Trophoblast cell (in vitro differentiated cells and primary cell): Measurements from ENCODE around the gene U2AF2.

ENCODE experiments used
- DNase-seq, 2 donors: peaks; one replicate each; pipeline ENCODE4 v3.0.0-alpha.2; 2016
- H2AFZ ChIP-seq: 2 replicates; pipeline ENCODE4 v1.6.1; 2013; ENCODE audit warnings: low read length, moderate library complexity, mild to moderate bottlenecking; ENCODE audit not compliant: insufficient read depth, poor library complexity
- H2AK5ac ChIP-seq: 2 replicates; pipeline ENCODE4 v1.6.1; 2013; ENCODE audit warnings: mild to moderate bottlenecking, low read length
- H2BK120ac ChIP-seq: 2 replicates; pipeline ENCODE4 v1.6.1; 2013; ENCODE audit warnings: low read length, mild to moderate bottlenecking, moderate library complexity; ENCODE audit not compliant: insufficient read depth, poor library complexity
- H2BK12ac ChIP-seq: 2 replicates; pipeline ENCODE4 v1.6.1; 2013; ENCODE audit warnings: mild to moderate bottlenecking, low read length, moderate library complexity
- H2BK5ac ChIP-seq: 2 replicates; pipeline ENCODE4 v1.6.1; 2013; ENCODE audit warnings: low read length, low read depth, moderate library complexity, mild to moderate bottlenecking; ENCODE audit not compliant: poor library complexity
- H3K14ac ChIP-seq: 2 replicates; pipeline ENCODE4 v1.6.1; 2013; ENCODE audit warnings: mild to moderate bottlenecking, low read length
- H3K18ac ChIP-seq: 2 replicates; pipeline ENCODE4 v1.6.1; 2013; ENCODE audit warnings: mild to moderate bottlenecking, low read length
- H3K23ac ChIP-seq: 2 replicates; pipeline ENCODE4 v1.6.1; 2013; ENCODE audit warnings: low read length
- H3K27ac ChIP-seq: 2 replicates; pipeline ENCODE4 v1.5.1; 2013; ENCODE audit warnings: low read depth, mild to moderate bottlenecking, inconsistent platforms, low read length, moderate library complexity
- H3K27me3 ChIP-seq: 2 replicates; pipeline ENCODE4 v1.6.1; 2013; ENCODE audit warnings: inconsistent platforms, mild to moderate bottlenecking, low read length, moderate library complexity; ENCODE audit not compliant: insufficient read depth
- H3K36me3 ChIP-seq, 2 experiments: 1 replicate in 1 of 2; 2 replicates in 1 of 2; pipeline ENCODE4 v1.6.1; 2013; ENCODE audit warnings: low read length in 2 of 2, mild to moderate bottlenecking in 2 of 2, moderate library complexity in 1 of 2; ENCODE audit not compliant: insufficient read depth in 2 of 2, control insufficient read depth in 1 of 2
- H3K4ac ChIP-seq: 2 replicates; pipeline ENCODE4 v1.6.1; 2013; ENCODE audit warnings: low read depth, mild to moderate bottlenecking, low read length, moderate library complexity
- H3K4me1 ChIP-seq, 2 experiments: 1 replicate in 1 of 2; 2 replicates in 1 of 2; pipeline ENCODE4 v1.6.1; 2013; ENCODE audit warnings: low read length in 2 of 2, mild to moderate bottlenecking in 2 of 2, moderate library complexity in 1 of 2; ENCODE audit not compliant: insufficient read depth in 2 of 2, control insufficient read depth in 1 of 2
- H3K4me2 ChIP-seq: 2 replicates; pipeline ENCODE4 v1.6.1; 2013; ENCODE audit warnings: inconsistent platforms, mild to moderate bottlenecking, low read length, moderate library complexity
- H3K4me3 ChIP-seq: 2 replicates; pipeline ENCODE4 v1.5.1; 2013; ENCODE audit warnings: mild to moderate bottlenecking, low read depth, low read length, inconsistent platforms
- H3K79me1 ChIP-seq: one replicate; pipeline ENCODE4 v1.6.1; 2013; ENCODE audit warnings: low read length
- H3K79me2 ChIP-seq: 2 replicates; pipeline ENCODE4 v1.6.1; 2013; ENCODE audit warnings: low read length, mild to moderate bottlenecking; ENCODE audit not compliant: control insufficient read depth, insufficient read depth, poor library complexity
- H3K9ac ChIP-seq: 2 replicates; pipeline ENCODE4 v1.6.1; 2013; ENCODE audit warnings: mild to moderate bottlenecking, low read length
- H3K9me3 ChIP-seq: 2 replicates; pipeline ENCODE4 v1.6.1; 2013; ENCODE audit warnings: low read depth, mild to moderate bottlenecking, control low read depth, inconsistent platforms, low read length; ENCODE audit not compliant: insufficient read depth
- H4K12ac ChIP-seq: 2 replicates; pipeline ENCODE4 v1.6.1; 2013; ENCODE audit warnings: low read depth, mild to moderate bottlenecking, low read length, moderate library complexity
- H4K8ac ChIP-seq: 2 replicates; pipeline ENCODE4 v1.6.1; 2013; ENCODE audit warnings: low read depth, mild to moderate bottlenecking, low read length, moderate library complexity
- H4K91ac ChIP-seq: one replicate; pipeline ENCODE4 v1.6.1; 2013; ENCODE audit warnings: low read depth, mild to moderate bottlenecking, low read length, moderate library complexity
- WGBS: extraction: QIAGEN DNeasy Blood & Tissue Kit; methylation state at CpG from one replicate; pipeline ENCODE4 v1.1.7; 2013; ENCODE audit warnings: missing lambda C conversion rate; ENCODE audit not compliant: insufficient read length, insufficient coverage; ENCODE audit errors: extremely low coverage; 5-methylcytosine and 5-hydroxymethylcytosine counted together

U2AF2 gene

DNA sequence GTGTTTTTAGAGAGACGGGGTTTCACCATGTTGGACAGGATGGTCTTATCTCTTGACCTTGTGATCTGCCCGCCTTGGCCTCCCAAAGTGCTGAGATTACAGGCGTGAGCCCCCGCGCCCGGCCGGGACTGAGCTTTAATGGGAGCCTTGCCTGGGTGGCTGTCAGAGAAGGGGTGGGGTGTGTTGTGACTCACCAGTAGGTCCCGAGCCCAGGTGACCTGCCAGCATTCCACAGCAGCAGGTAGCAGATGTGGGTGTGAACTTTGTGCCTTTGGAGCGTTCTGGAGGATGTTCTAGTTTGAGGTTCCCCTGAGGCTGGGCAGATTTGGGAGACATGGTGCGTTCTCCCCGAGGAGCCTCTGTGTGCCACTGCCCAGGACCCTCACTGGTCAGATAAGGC lies 13.1 kb downstream of the U2AF2 start:
- Histone ChIP-seq H3K23ac (no peak overlapping the region), H3K18ac (no peak overlapping the region), H2BK120ac (no peak overlapping the region), H3K27ac (no peak overlapping the region), H3K27me3 (no peaks in the 10 kb centered on the region), H3K4me1 (peaks cover 0 to 3% of the 10 kb centered on the region in 2 experiments), H2AFZ (no peak overlapping the region), H4K12ac (no peak overlapping the region), H4K8ac (no peak overlapping the region), H2BK12ac (no peak overlapping the region), H3K4me3 (no peak overlapping the region), H2BK5ac (no peak overlapping the region), H3K9ac (no peak overlapping the region), H3K79me2 (no peaks in the 10 kb centered on the region), H3K9me3 (peaks cover 2% of the 10 kb centered on the region), H3K4ac (no peak overlapping the region), H4K91ac (no peak overlapping the region), H3K4me2 (no peak overlapping the region), H3K14ac (no peak overlapping the region), H2AK5ac (no peak overlapping the region), H3K36me3 (peaks cover 76 to 87% of the 10 kb centered on the region in 2 experiments), H3K79me1 (no peaks in the 10 kb centered on the region)
- DNase-seq: peak; percentile 43 to 63
- no CpG with 5 or more reads among the region's 11 CpGs for WGBS

DNA sequence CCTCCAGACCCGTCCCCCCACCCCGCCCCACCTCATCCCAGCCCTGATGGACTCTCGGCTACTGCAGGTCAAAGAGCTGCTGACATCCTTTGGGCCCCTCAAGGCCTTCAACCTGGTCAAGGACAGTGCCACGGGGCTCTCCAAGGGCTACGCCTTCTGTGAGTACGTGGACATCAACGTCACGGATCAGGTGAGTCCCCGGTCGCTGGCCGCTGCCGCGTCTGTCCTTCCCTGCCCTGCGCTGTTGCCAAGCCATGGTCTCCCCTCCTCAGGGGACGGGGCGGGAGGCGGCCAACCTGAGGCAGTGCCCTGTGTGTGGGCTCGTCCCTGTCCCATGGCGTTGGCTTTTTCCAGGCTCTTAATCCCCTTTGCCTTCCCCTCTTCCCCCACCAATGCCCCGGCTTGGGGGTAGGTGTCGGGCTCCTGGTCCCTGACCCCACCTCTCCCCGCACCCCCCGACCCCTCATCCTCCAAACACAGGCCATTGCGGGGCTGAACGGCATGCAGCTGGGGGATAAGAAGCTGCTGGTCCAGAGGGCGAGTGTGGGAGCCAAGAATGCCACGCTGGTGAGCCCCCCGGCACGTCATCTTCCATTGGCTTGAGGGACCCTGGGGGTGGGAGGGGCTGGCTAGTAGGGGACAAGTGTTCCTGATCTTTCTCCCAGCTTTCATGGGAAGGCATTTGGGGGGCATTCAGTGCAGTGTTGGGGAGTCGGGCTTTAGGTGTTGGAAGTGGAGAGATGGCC lies 13.9 kb downstream of the U2AF2 start:
- Histone ChIP-seq H3K4me1 (peaks cover 0 to 3% of the 10 kb centered on the region in 2 experiments), H2AK5ac (no peak overlapping the region), H3K4me2 (no peak overlapping the region), H3K27ac (no peak overlapping the region), H4K8ac (no peak overlapping the region), H3K79me1 (no peaks in the 10 kb centered on the region), H3K14ac (no peak overlapping the region), H3K18ac (no peak overlapping the region), H2AFZ (no peak overlapping the region), H3K9ac (no peak overlapping the region), H3K4me3 (no peak overlapping the region), H2BK5ac (no peak overlapping the region), H3K27me3 (no peaks in the 10 kb centered on the region), H3K79me2 (no peaks in the 10 kb centered on the region), H4K91ac (no peak overlapping the region), H3K23ac (no peak overlapping the region), H2BK120ac (no peak overlapping the region), H3K36me3 (peaks cover 72 to 84% of the 10 kb centered on the region in 2 experiments), H2BK12ac (no peak overlapping the region), H3K4ac (peak overlapping the region; percentile 6), H4K12ac (no peak overlapping the region), H3K9me3 (peaks cover 2% of the 10 kb centered on the region)
- no CpG with 5 or more reads among the region's 30 CpGs for WGBS
- no peak for DNase-seq

DNA sequence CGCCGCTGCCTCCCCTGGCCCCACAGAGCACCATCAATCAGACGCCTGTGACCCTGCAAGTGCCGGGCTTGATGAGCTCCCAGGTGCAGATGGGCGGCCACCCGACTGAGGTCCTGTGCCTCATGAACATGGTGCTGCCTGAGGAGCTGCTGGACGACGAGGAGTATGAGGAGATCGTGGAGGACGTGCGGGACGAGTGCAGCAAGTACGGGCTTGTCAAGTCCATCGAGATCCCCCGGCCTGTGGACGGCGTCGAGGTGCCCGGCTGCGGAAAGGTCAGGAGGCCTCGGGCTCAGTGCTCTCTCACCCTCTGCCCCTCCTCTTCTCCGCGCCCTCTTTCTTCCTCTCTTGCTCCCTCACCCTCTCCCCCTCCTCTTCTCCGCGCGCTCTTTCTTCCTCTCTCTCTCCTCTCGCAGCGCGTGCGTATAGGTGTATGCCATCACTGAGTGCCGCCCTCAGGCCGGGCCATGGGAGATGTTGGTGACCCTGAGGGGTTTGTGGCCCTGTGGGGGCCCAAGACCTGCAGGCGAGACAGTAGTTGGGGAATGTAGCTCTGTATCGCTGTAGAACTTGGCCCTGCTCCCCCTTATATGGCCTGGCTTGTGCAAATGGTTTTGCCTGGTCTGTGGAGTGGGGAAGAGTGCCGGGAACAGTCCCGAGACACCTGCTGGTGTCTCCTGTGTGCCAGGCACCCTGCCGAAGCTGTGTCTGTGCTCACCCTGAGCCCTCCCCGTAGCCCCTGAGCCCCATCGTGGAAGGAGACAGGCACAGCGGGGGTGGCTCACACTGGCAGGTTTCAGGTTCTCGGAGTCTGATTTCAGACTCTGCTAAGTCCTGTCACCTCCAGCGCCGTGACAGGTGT lies 14.8 kb downstream of the U2AF2 start:
- H3K4ac ChIP-seq: no peak overlapping the region
- WGBS: 93% methylated on average over 5 of the region's 43 CpGs

DNA sequence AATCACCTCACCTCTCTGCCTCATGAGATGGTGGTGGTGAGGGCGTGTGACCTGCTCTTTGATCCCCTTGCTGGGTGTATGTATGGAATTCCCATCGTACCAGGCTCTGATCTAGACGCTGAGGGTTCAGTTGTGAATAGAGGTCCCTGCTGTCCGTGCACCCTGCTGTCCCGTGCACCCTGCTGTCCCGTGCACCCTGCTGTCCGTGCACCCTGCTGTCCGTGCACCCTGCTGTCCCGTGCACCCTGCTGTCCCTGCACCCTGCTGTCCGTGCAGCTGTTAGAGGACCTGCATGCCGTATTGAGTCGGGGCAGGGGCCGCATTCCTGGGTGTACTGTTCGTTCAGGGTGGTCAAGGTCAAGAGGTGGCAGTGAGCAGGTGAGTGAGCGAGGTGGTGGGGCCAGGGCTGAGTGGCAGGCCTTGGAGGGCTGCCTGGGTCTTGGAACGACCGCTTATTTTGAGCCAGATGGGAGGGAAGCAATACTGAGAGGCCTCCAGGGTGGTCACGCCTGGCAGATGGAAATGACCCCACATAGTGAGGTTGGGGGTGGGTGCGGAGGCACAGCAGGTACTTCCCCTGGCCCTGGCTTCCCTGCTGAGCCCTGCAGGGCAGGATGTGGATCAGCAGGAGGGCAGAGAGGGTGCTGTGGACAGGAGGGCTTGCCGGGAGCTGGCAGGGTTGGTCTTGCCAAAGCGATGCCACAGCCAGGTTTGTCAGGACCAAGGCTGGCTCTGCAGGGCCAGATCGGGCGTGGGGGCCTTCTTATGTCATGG lies 15.6 kb downstream of the U2AF2 start:
- Histone ChIP-seq H3K4ac (no peak overlapping the region), H3K9ac (no peak overlapping the region), H3K4me3 (peak overlapping the region; percentile 8), H2BK5ac (no peak overlapping the region), H4K12ac (no peak overlapping the region), H4K8ac (no peak overlapping the region), H3K79me2 (peaks cover 4% of the 10 kb centered on the region), H3K18ac (no peak overlapping the region), H3K9me3 (peaks cover 2% of the 10 kb centered on the region), H3K27me3 (no peaks in the 10 kb centered on the region), H3K27ac (no peak overlapping the region), H2BK12ac (no peak overlapping the region), H3K14ac (no peak overlapping the region), H3K36me3 (peaks cover 62 to 74% of the 10 kb centered on the region in 2 experiments), H2AFZ (no peak overlapping the region), H3K79me1 (peaks cover 4% of the 10 kb centered on the region), H3K4me1 (peaks cover 0 to 3% of the 10 kb centered on the region in 2 experiments), H3K4me2 (no peak overlapping the region), H3K23ac (no peak overlapping the region), H2BK120ac (no peak overlapping the region), H4K91ac (no peak overlapping the region), H2AK5ac (no peak overlapping the region)
- no CpG with 5 or more reads among the region's 23 CpGs for WGBS
- no peak for DNase-seq

More for the DNA sequence above, 14.8 kb downstream of the U2AF2 start:
- no peaks in the 10 kb centered on the region for H3K27me3 ChIP-seq
- H3K79me2 ChIP-seq: no peaks in the 10 kb centered on the region
- no peak overlapping the region for H2BK12ac ChIP-seq
- no peak overlapping the region for H3K9ac ChIP-seq
- no peak overlapping the region for H4K91ac ChIP-seq
- no peak overlapping the region for H2AK5ac ChIP-seq
- H3K27ac ChIP-seq: no peak overlapping the region
- no peak overlapping the region for H4K12ac ChIP-seq
- peaks cover 0 to 3% of the 10 kb centered on the region in 2 experiments for H3K4me1 ChIP-seq
- H2AFZ ChIP-seq: no peak overlapping the region
- peaks cover 68 to 80% of the 10 kb centered on the region in 2 experiments for H3K36me3 ChIP-seq
- H3K18ac ChIP-seq: no peak overlapping the region
- H3K4me2 ChIP-seq: no peak overlapping the region
- no peaks in the 10 kb centered on the region for H3K79me1 ChIP-seq
- no peak overlapping the region for H3K4me3 ChIP-seq
- H3K9me3 ChIP-seq: peaks cover 2% of the 10 kb centered on the region
- no peak overlapping the region for H3K23ac ChIP-seq
- H2BK120ac ChIP-seq: no peak overlapping the region
- no peak overlapping the region for H3K14ac ChIP-seq
- no peak overlapping the region for H4K8ac ChIP-seq
- H2BK5ac ChIP-seq: no peak overlapping the region
- DNase-seq: no peak
